ENCODE measurements around the gene MTX1.

DNA sequence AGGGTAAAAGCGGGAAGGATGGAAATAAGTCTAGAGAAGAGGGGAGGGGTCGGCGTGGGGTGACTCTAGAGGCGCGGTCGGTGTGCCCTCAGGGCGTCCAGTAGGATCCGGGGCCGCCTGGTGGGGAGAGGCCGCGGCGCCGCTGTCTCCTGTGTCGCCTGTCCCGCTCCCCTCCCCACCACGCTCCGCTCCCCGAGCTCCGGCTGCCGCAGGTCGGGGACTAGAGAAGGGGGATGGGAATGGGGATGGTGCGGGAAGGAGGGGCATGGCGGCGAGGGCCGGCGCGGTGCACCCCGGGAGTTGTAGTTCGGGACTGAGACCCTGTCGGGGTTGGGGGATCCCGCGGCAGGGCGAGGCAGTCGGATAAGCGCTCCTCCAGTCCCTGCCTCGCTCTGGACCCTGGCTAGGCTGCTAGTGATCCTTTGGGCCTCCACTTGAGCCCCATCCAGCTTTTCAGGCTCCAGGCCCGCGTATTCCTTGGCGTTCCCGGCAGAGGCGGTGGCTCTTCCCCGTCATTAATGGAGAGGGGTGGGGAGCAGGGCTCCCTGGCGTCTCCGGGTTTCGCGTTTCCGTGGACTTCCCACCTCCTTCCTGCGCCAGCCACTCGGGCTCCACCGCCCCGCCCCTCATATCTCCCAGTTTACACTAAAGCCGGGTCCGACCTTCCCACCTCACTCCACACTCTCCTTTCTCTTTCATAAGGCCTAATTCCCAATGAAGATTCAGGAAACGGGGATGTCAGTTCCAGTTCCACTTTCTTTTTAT lies 46.9 kb downstream of the MTX1 start, which contains the start of gene ENTREP3:
- TF ChIP-seq, protein P1, sequence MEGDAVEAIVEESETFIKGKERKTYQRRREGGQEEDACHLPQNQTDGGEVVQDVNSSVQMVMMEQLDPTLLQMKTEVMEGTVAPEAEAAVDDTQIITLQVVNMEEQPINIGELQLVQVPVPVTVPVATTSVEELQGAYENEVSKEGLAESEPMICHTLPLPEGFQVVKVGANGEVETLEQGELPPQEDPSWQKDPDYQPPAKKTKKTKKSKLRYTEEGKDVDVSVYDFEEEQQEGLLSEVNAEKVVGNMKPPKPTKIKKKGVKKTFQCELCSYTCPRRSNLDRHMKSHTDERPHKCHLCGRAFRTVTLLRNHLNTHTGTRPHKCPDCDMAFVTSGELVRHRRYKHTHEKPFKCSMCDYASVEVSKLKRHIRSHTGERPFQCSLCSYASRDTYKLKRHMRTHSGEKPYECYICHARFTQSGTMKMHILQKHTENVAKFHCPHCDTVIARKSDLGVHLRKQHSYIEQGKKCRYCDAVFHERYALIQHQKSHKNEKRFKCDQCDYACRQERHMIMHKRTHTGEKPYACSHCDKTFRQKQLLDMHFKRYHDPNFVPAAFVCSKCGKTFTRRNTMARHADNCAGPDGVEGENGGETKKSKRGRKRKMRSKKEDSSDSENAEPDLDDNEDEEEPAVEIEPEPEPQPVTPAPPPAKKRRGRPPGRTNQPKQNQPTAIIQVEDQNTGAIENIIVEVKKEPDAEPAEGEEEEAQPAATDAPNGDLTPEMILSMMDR (IDR thresholded peaks at IDR 0.05), result no peak
- TF ChIP-seq POLR2A (IDR thresholded peaks at IDR 0.05) (peak; percentile 75), EP300 (IDR thresholded peaks at IDR 0.05) (no peak)

Data from ovary (tissue), 3 donors.